Coronary artery (tissue), 2 donors: Measurements from ENCODE around the gene NUDT8.
"Not testable (repeated sequence)": the region's sequence is repeated elsewhere in the genome, so short reads cannot be mapped to it uniquely, and the experiment has no call there.

Source experiments
- DNase-seq: peaks from one replicate; pipeline ENCODE4 v3.0.0-alpha.2; 2017; ENCODE audit warnings: low spot score
- H3K27ac ChIP-seq, 2 donors: fragments of 200-600 bp; sonication (generic); one replicate each; pipeline ENCODE4 v1.5.1; 2016 to 2019
- H3K4me3 ChIP-seq: fragments of 200-600 bp; sonication (generic); 2 replicates; pipeline ENCODE4 v1.5.1; 2016; ENCODE audit warnings: mild to moderate bottlenecking, moderate library complexity
- TF ChIP-seq, protein P1 (sequence below): fragments of 200-600 bp; sonication (generic); IDR thresholded peaks from one replicate; pipeline ENCODE4 v1.5.1; 2019; ENCODE audit warnings: antibody characterized with exemption

Gene NUDT8

DNA sequence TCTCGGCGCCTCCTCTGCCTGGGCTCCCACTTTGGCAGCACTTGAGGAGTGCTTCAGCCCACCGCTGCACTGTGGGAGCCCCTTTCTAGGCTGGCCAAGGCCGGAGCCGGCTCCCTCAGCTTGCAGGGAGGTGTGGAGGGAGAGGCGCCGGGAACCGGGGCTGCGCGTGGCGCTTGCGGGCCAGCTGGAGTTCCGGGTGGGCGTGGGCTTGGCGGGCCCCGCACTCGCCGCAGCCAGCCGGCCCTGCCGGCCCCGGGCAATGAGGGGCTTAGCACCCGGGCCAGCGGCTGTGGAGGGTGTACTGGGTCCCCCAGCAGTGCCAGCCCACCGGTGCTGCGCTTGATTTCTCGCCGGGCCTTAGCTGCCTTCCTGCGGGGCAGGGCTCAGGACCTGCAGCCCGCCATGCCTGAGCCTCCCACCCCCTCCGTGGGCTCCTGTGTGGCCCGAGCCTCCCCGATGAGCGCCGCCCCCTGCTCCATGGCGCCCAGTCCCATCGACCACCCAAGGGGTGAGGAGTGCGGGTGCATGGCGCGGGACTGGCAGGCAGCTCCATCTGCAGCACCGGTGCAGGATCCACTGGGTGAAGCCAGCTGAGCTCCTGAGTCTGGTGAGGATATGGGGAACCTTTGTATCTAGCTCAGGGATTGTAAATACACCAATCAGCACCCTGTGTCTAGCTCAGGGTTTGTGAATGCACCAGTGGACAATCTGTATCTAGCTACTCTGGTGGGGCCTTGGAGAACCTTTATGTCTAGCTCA is 10.7 kb downstream of the NUDT8 start:
- H3K27ac ChIP-seq, DNase-seq, H3K4me3 ChIP-seq: not testable (repeated sequence)

DNA sequence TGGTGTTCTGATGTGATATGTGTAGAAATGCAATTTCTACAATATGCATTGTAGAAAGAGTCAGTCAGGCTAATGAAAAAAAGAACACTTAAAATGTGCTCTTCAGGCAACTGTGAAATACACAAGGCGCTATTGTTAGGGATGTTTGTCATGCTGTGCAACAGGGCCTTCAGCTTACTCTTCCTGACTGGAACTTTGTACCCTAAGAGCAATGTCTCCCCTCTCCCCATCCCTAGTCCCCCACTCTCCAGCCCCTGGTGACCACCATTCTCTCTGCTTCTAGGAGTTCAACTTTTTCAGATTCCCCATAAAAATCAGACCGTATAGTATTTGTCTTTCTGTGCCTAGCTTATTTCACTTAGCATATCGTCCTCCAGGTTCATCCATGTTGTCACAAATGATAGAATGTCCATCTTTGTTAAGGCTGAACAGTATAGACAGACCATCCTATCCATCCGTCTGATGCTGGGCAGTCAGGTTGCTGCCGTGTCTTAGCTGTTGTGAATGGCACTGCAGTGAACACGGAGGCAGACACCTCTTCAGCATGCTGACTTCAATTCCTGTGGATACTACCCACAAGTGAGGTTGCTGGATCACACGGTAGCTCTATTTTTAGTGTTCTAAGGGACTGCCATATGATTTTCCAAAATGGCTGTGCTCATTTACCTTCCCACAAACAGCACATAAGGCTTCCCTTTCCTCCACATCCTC is 12.3 kb downstream of the NUDT8 start:
- H3K27ac ChIP-seq: no peak overlapping the region

DNA sequence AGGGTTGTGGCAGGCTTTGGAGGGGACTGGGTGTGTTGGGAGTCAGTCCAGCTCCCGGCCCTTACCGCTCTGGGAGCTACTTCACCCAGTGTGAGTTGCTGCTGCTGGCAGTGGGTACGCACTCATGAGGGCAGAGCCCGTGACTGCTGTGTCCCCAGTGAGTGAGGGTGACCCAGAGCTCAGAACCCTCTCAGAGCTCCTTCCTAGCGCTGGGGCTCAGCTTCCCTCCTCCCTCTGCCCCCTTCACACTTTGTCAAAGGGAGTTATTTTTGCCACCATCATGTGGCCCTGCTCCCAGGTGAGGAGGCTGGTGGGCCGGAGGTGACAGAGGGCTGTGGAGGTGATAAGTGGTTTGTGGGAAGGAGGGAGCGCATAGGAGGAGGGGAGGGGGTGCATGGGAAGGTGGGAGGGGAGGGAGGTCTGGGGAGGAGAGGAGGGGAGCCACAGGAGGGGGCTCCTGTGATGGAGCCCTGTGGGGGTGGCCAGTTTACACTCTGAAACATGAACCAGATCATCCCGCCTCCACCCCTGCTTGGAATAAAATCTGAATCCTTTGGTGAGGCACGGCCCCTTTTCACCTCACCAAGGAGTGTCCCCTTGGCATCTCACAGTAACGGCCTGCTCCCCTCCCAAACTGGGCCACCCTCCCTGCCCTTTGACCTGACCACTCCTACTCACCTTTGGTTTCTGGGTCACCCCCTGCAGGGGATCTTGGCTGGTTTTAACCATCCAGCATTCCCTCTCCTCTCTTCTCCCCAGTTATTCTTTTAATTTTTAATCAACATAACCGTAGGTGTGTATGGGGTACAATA is 13.1 kb downstream of the NUDT8 start:
- no peak for DNase-seq
- Histone ChIP-seq H3K27ac (no peak overlapping the region), H3K4me3 (no peak overlapping the region)
- TF ChIP-seq, protein P1, sequence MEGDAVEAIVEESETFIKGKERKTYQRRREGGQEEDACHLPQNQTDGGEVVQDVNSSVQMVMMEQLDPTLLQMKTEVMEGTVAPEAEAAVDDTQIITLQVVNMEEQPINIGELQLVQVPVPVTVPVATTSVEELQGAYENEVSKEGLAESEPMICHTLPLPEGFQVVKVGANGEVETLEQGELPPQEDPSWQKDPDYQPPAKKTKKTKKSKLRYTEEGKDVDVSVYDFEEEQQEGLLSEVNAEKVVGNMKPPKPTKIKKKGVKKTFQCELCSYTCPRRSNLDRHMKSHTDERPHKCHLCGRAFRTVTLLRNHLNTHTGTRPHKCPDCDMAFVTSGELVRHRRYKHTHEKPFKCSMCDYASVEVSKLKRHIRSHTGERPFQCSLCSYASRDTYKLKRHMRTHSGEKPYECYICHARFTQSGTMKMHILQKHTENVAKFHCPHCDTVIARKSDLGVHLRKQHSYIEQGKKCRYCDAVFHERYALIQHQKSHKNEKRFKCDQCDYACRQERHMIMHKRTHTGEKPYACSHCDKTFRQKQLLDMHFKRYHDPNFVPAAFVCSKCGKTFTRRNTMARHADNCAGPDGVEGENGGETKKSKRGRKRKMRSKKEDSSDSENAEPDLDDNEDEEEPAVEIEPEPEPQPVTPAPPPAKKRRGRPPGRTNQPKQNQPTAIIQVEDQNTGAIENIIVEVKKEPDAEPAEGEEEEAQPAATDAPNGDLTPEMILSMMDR: no peak

More for the DNA sequence above, 12.3 kb downstream of the NUDT8 start:
- DNase-seq: no peak
- H3K4me3 ChIP-seq: no peak overlapping the region
- TF ChIP-seq, protein P1: no peak

DNA sequence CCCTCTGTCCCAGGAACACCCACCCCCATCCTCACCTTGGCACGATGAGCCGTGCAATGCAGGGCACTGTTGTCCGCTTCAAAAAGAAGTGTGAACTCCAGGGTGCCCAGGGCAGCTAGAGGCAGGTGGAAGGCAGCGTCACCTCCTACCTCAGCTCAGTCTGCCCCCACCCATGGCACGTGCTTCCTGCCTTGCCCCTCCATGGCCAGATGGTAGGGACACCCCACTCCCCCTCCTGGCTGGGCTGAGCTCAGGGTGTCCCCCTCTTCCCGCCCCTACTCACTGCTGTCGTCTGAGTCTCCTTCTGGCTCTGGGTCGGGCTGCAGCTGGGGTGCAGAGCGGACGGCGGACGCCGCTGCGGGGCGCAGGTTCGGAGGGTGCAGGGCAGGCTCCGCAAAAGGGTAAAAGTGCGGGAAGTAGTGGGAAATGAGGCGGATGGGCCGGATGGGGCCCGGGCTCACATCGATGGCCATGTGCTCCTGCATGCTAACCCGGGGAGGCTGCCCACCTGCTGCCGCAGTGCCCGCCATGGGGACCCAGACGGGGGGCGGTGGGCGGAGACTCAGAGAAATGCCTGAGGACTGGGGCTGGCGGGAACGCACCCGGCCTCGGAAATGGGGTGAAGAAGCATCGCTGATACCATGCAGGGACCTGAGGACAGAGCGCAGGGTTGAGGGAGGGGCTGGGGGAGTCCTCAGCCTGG is 13.9 kb downstream of the NUDT8 start:
- Histone ChIP-seq H3K27ac (no peak overlapping the region), H3K4me3 (no peak overlapping the region)
- DNase-seq: peak; percentile 69
- TF ChIP-seq, protein P1: no peak

DNA sequence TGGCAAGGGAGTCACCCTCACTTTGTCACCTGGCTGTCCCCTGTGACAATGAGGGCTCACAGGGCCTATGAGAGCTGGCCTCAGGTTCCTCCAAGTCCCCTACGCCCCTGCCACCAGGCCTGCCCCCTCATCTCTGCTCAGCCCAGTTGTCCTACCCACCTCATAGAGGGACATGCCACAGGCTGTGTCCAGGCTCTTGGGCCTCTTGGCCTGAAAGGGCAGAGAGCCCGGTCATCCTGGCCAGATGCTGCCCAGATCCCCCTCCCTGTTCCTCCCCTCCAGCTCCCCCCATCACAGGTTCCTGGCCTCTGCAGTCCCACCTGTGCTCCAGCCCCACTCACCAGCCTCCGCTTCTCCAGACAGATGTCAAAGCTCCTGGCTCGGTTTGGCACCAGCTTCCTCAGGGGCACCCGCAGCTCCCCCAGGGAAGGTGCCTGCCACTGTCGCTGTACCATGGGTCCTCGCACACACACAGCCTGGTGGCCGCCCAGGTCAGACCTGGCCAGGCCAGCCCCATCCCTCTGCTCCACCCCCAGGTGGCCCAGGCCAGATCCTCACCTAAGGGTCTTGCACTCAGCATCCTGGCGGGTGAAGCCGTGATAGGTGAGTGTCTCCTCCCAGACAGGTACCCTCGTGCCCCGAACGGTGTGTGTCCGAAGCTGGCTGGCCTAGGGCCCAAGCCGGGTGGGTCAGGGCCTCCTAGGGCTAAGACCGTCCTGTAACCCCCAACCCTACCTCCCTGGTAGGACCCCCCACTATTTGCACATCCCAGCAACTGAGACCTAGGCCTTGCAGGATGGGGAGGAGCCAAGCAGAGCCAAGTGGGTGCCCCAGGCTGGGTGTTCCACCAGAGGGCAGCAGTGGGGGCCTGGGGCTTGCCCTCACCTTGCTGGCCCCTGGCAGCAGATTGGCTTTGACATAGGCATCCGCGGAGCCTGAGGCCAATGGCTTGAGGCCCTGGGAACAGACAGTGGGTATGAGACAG is 14.7 kb downstream of the NUDT8 start:
- Histone ChIP-seq H3K27ac (peak overlapping the region in 1 of 2 donors; percentile 70), H3K4me3 (peak overlapping the region; percentile 71)
- TF ChIP-seq, protein P1: no peak
- DNase-seq: peak; percentile 69

DNA sequence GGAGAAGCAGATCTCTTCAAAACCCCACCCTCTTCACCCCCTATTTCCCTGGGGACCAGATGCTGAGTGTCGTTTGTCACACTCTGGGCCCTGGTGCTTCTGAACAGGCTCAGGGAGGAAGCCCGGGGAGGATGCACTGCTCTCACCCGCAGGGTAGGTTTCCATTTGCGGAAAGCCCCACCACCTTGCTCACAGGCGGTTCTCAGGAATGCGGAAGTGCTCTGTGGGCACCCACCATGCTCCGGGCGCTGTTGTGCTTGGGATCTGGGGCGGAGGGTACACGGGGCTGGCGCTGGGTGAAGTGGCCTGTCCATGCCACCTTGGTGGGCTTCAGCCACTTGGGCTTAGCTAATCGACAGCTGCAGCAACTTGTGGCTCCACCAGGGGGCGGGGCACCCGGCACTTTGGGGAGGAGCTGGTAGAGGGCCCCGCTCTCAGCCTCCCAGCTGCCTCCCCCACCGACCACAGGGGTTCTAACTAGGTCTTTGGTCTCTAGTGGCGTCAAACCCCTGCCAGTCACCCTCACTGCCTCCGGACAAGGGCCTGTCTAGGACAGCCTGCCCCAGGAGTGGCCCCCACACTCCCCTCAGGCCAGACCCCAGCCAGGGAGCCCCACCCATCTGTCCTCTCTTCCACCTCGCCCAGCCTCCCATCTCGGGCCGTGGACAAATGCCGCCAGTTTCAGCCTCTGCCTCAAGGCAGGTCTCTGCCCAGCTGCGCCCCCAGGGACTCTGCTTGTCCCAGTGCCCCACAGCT is 15.6 kb downstream of the NUDT8 start:
- DNase-seq: peak; percentile 77
- peak overlapping the region; percentile 71 for H3K4me3 ChIP-seq
- H3K27ac ChIP-seq: peak overlapping the region in 1 of 2 donors; percentile 70
- TF ChIP-seq, protein P1: no peak
